ENCODE data around the gene NXPH3. TPM values are rescaled to one million over a fixed set of nuclear protein-coding genes. Genes with fewer than 3 reads are reported as not detected.

The NXPH3 gene
- total RNA-seq, 1 experiment from 2014 or later = 93.4 TPM

- in situ Hi-C loops (cut with HindIII; ENCODE audit: low sequenced_read_pairs) = no loop called here
- DNase-seq (ENCODE audit: low spot score) = no peak
Observed at GRCh38 chr17:49612726-49613125, 37.1 kb downstream of the NXPH3 start.

GRCh38 chr17:49613182-49613800, 37.6 kb downstream of the NXPH3 start:
- DNase-seq (ENCODE audit: low spot score) = no peak
- in situ Hi-C loops (cut with HindIII; ENCODE audit: low sequenced_read_pairs) = no loop called here

GRCh38 chr17:49616086-49616485, 40.4 kb downstream of the NXPH3 start:
- DNase-seq (ENCODE audit: low spot score) = no peak
- in situ Hi-C loops (cut with HindIII; ENCODE audit: low sequenced_read_pairs) = no loop called here

- in situ Hi-C loops (cut with HindIII; ENCODE audit: low sequenced_read_pairs) = no loop called here
- peak; percentile 80 for DNase-seq (ENCODE audit: low spot score)
Observed at GRCh38 chr17:49616601-49617131, 41.0 kb downstream of the NXPH3 start.

- in situ Hi-C loops (cut with HindIII; ENCODE audit: low sequenced_read_pairs) = no loop called here
- DNase-seq (ENCODE audit: low spot score) = no peak
Observed at GRCh38 chr17:49618028-49618611, 42.4 kb downstream of the NXPH3 start.

- DNase-seq (ENCODE audit: low spot score) = no peak
- in situ Hi-C loops (cut with HindIII; ENCODE audit: low sequenced_read_pairs) = no loop called here
Observed at GRCh38 chr17:49621420-49621819, 45.7 kb downstream of the NXPH3 start.

- in situ Hi-C loops (cut with HindIII; ENCODE audit: low sequenced_read_pairs) = no loop called here
- DNase-seq (ENCODE audit: low spot score) = no peak
Observed at GRCh38 chr17:49621946-49622529, 46.4 kb downstream of the NXPH3 start.

- DNase-seq (ENCODE audit: low spot score) = no peak
- in situ Hi-C loops (cut with HindIII; ENCODE audit: low sequenced_read_pairs) = no loop called here
Observed at GRCh38 chr17:49624896-49625295, 49.2 kb downstream of the NXPH3 start.

- no peak for DNase-seq (ENCODE audit: low spot score)
- in situ Hi-C loops (cut with HindIII; ENCODE audit: low sequenced_read_pairs) = no loop called here
Observed at GRCh38 chr17:49629447-49629846, 53.8 kb downstream of the NXPH3 start.

GRCh38 chr17:49630113-49630900, 54.6 kb downstream of the NXPH3 start:
- in situ Hi-C loops (cut with HindIII; ENCODE audit: low sequenced_read_pairs) = no loop called here

GRCh38 chr17:49631496-49631895, 55.8 kb downstream of the NXPH3 start:
- in situ Hi-C loops (cut with HindIII; ENCODE audit: low sequenced_read_pairs) = no loop called here
- no peak for DNase-seq (ENCODE audit: low spot score)

More at GRCh38 chr17:49630113-49630900, 54.6 kb downstream of the NXPH3 start:
- DNase-seq (ENCODE audit: low spot score) = no peak

Other genes starting within 250 kb of the NXPH3 start
- 10.2 and 20.2 TPM in 2 replicates for gene ZNF652, start 213.6 kb upstream of the NXPH3 start, total RNA-seq (2014; rRNA removed; shearing (Covaris generic))
- gene PHB1, start 161.0 kb upstream of the NXPH3 start, total RNA-seq (2014; rRNA removed; shearing (Covaris generic)) = 268 and 273 TPM in 2 replicates
- gene NGFR, start 80.6 kb upstream of the NXPH3 start, total RNA-seq (2014; rRNA removed; shearing (Covaris generic)) = 2.7 and 3.9 TPM in 2 replicates
- 158 and 200 TPM in 2 replicates for gene SPOP, start 102.2 kb downstream of the NXPH3 start, total RNA-seq (2014; rRNA removed; shearing (Covaris generic))
- 65.5 and 66.2 TPM in 2 replicates for gene SLC35B1, start 132.1 kb downstream of the NXPH3 start, total RNA-seq (2014; rRNA removed; shearing (Covaris generic))
- 13.0 and 16.4 TPM in 2 replicates for gene FAM117A, start 188.3 kb downstream of the NXPH3 start, total RNA-seq (2014; rRNA removed; shearing (Covaris generic))
- gene KAT7, start 212.8 kb downstream of the NXPH3 start, total RNA-seq (2014; rRNA removed; shearing (Covaris generic)) = 28.2 and 35.8 TPM in 2 replicates

Measured in G401 (cell line).